ENCODE measurements around the gene TCF3. TPM values are rescaled to one million over a fixed set of nuclear protein-coding genes. Genes with fewer than 3 reads are reported as not detected.

TCF3 gene
- total RNA-seq, 1 donor from 2014 or later: 255 TPM

DNA sequence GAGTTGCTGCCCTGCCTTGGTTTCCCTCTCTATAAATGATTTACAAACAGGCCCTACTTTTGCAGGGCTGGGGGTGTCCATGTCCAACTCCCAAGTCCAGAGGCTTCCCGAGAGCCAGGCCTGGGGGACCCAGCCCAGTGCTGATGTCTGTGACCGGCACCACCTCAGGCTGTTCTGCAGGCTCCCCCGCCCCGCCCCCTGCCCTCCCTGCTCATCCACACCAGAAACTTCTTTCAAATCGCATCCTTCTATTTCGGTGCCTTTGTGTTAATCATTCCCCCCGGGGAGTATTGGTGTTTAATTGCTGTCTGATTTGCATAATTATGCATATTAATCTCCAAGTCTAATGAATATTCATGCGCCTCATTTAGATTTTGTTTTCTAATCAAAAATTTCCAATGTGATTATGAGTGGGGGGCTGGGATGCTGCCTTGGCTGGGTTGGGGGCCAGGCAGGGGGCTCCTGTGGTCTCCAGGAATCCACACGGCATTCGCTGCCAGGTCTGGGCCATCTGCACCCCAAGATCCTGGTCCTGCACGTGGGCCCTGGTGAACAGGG, 19.1 kb downstream of the TCF3 start:
- Mint-ChIP-seq H3K36me3 (ENCODE audit: low read depth, unreplicated experiment) (peaks cover 20% of the 10 kb centered on the region), H3K27ac (ENCODE audit: unreplicated experiment) (no peak overlapping the region)

DNA sequence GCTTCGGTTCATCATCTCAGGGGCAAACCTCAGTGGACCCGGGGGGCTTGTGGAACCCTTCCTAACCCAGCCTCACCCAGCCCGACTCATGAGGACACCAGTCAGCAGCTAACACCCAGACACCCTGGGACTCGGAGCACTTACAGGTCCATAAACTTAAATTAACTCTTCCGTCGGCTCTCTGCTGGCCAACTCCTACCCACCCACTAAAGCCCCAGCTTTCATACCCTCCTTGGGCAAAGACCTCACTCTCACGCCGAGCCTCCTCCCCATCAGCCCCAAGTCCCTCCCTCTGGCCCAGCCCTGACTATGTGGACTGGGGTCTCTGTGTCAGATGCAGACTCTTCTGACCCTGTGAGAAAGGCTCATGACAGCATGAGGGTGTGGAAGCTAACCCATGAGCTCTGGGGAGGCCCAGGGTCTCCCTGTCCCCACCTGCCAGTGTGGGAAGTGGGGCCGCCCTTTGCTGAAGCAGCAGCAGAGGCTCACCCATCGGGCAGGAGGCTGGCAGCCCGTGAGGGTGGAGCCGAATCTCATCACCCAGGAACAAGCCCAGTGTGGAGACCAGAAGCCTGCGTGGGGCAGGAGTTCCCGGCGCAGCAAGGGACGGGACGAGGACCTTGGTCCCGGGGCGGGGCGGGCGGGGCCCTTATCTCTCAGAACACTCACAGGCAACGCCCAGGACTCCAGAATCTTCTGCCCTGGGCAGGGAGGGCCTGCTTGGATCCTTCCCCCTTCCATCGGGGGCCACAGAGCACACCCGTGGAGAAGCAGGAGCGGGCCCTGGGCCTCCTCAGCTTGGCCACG, 19.8 kb downstream of the TCF3 start:
- H3K27me3 Mint-ChIP-seq (ENCODE audit: unreplicated experiment): peaks cover 2% of the 10 kb centered on the region
- no peaks in the 10 kb centered on the region for H3K4me1 Mint-ChIP-seq (ENCODE audit: unreplicated experiment)
- H3K4me3 Mint-ChIP-seq (ENCODE audit: unreplicated experiment): peak overlapping the region; percentile 59
- DNase-seq (ENCODE audit: low spot score): no peak
- peaks cover 18% of the 10 kb centered on the region for H3K36me3 Mint-ChIP-seq (ENCODE audit: low read depth, unreplicated experiment)
- no peak for TF ChIP-seq CTCF (IDR thresholded peaks at IDR 0.05; ENCODE audit: unreplicated experiment)
- no peaks in the 10 kb centered on the region for H3K9me3 Mint-ChIP-seq (ENCODE audit: unreplicated experiment)
- no peak overlapping the region for H3K27ac Mint-ChIP-seq (ENCODE audit: unreplicated experiment)

More for the DNA sequence above, 19.1 kb downstream of the TCF3 start:
- no peak for DNase-seq (ENCODE audit: low spot score)
- Mint-ChIP-seq H3K9me3 (ENCODE audit: unreplicated experiment) (no peaks in the 10 kb centered on the region), H3K27me3 (ENCODE audit: unreplicated experiment) (peaks cover 2% of the 10 kb centered on the region), H3K4me1 (ENCODE audit: unreplicated experiment) (no peaks in the 10 kb centered on the region), H3K4me3 (ENCODE audit: unreplicated experiment) (no peak overlapping the region)
- no peak for TF ChIP-seq CTCF (IDR thresholded peaks at IDR 0.05; ENCODE audit: unreplicated experiment)

GRCh38 chr19:1631557-1632100, 20.8 kb downstream of the TCF3 start:
- TF ChIP-seq CTCF (IDR thresholded peaks at IDR 0.05; ENCODE audit: unreplicated experiment): no peak
- Mint-ChIP-seq H3K27me3 (ENCODE audit: unreplicated experiment) (peaks cover 2% of the 10 kb centered on the region), H3K36me3 (ENCODE audit: low read depth, unreplicated experiment) (peaks cover 18% of the 10 kb centered on the region), H3K27ac (ENCODE audit: unreplicated experiment) (no peak overlapping the region), H3K4me3 (ENCODE audit: unreplicated experiment) (no peak overlapping the region), H3K9me3 (ENCODE audit: unreplicated experiment) (no peaks in the 10 kb centered on the region), H3K4me1 (ENCODE audit: unreplicated experiment) (no peaks in the 10 kb centered on the region)
- DNase-seq (ENCODE audit: low spot score): no peak

DNA sequence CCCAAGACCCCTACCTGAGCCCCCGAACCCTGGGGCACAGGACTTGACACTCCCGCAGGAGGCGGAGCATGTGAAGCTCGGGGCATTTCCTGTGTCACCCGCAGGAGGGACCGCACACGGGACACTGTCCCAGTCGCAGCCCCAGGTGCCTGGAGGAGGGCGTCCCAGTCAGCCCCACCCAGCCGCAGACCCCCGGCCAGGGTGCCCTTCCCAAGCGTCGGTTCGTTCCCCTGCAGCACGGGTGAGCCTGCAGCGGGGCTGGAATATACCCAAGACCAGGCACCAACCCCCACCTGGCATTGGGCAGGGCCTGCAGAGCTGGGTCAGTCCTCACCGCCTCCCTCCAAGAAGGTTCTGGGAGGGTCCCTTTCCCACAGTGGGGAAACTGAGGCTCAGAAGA, 21.6 kb downstream of the TCF3 start:
- Mint-ChIP-seq H3K27me3 (ENCODE audit: unreplicated experiment) (peaks cover 2% of the 10 kb centered on the region), H3K36me3 (ENCODE audit: low read depth, unreplicated experiment) (peaks cover 17% of the 10 kb centered on the region), H3K9me3 (ENCODE audit: unreplicated experiment) (no peaks in the 10 kb centered on the region), H3K4me1 (ENCODE audit: unreplicated experiment) (no peaks in the 10 kb centered on the region), H3K4me3 (ENCODE audit: unreplicated experiment) (no peak overlapping the region), H3K27ac (ENCODE audit: unreplicated experiment) (no peak overlapping the region)
- no peak for DNase-seq (ENCODE audit: low spot score)
- TF ChIP-seq CTCF (IDR thresholded peaks at IDR 0.05; ENCODE audit: unreplicated experiment): no peak

GRCh38 chr19:1630012-1630411, 22.4 kb downstream of the TCF3 start:
- no peaks in the 10 kb centered on the region for H3K4me1 Mint-ChIP-seq (ENCODE audit: unreplicated experiment)
- no peak overlapping the region for H3K27ac Mint-ChIP-seq (ENCODE audit: unreplicated experiment)
- peaks cover 2% of the 10 kb centered on the region for H3K27me3 Mint-ChIP-seq (ENCODE audit: unreplicated experiment)
- peaks cover 9% of the 10 kb centered on the region for H3K36me3 Mint-ChIP-seq (ENCODE audit: low read depth, unreplicated experiment)
- no peaks in the 10 kb centered on the region for H3K9me3 Mint-ChIP-seq (ENCODE audit: unreplicated experiment)
- no peak overlapping the region for H3K4me3 Mint-ChIP-seq (ENCODE audit: unreplicated experiment)
- no peak for TF ChIP-seq CTCF (IDR thresholded peaks at IDR 0.05; ENCODE audit: unreplicated experiment)
- DNase-seq (ENCODE audit: low spot score): no peak
